Lung (tissue), 12 donors: ENCODE measurements around the gene RIC3. TPM values are rescaled to one million over a fixed set of nuclear protein-coding genes. Genes with fewer than 3 reads are reported as not detected.

ENCODE experiments used
- ATAC-seq: fragments of 200-7000 bp; cut with Tn5 transposase; one replicate; pipeline ENCODE4 v1.9.1; 2020; ENCODE audit warnings: moderate number of reproducible peaks; ENCODE audit not compliant: insufficient read depth, low FRiP score
- DNase-seq, 3 donors: peaks; one replicate each; pipeline ENCODE4 v3.0.0-alpha.2; 2013 to 2017
- H3K27ac ChIP-seq, 2 donors: one replicate each; pipeline ENCODE4 v1.5.1; 2013; ENCODE audit warnings: mild to moderate bottlenecking in 2 of 2, moderate library complexity in 2 of 2, control low read depth in 1 of 2, inconsistent platforms in 1 of 2, low read depth in 1 of 2, low read length in 1 of 2
- H3K27me3 ChIP-seq, 3 donors: one replicate each; pipeline ENCODE4 v1.5.1; 2013; ENCODE audit warnings: low read length in 2 of 3; ENCODE audit not compliant: control insufficient read depth in 3 of 3, insufficient read depth in 3 of 3
- H3K36me3 ChIP-seq, 4 donors: one replicate each; pipeline ENCODE4 v1.5.1; 2013; ENCODE audit warnings: low read length in 4 of 4, mild to moderate bottlenecking in 1 of 4, moderate library complexity in 1 of 4; ENCODE audit not compliant: control insufficient read depth in 4 of 4, insufficient read depth in 4 of 4
- H3K4me1 ChIP-seq, 5 donors: one replicate each; pipeline ENCODE4 v1.5.1; 2013; ENCODE audit warnings: low read length in 5 of 5, mild to moderate bottlenecking in 2 of 5, moderate library complexity in 1 of 5; ENCODE audit not compliant: control insufficient read depth in 5 of 5, insufficient read depth in 5 of 5
- H3K4me3 ChIP-seq: one replicate; pipeline ENCODE4 v1.5.1; 2013; ENCODE audit warnings: mild to moderate bottlenecking, control low read depth, moderate library complexity
- H3K9ac ChIP-seq, 2 donors: one replicate each; pipeline ENCODE4 v1.5.1; 2013; ENCODE audit warnings: low read length in 2 of 2, control low read depth in 1 of 2; ENCODE audit not compliant: insufficient read depth in 1 of 2
- H3K9me3 ChIP-seq, 4 donors: one replicate each; pipeline ENCODE4 v1.5.1; 2013; ENCODE audit warnings: low read length in 3 of 4, mild to moderate bottlenecking in 1 of 4, moderate library complexity in 1 of 4; ENCODE audit not compliant: control insufficient read depth in 4 of 4, insufficient read depth in 3 of 4
- CTCF ChIP-seq: IDR thresholded peaks from 2 replicates; pipeline ENCODE4 v1.5.1; 2012; ENCODE audit warnings: mild to moderate bottlenecking; ENCODE audit errors: control extremely low read depth, extremely low read depth
- WGBS, 2 donors: extraction: QIAGEN DNeasy Blood & Tissue Kit; methylation state at CpG; one replicate each; pipeline ENCODE4 v1.1.7; 2013; 5-methylcytosine and 5-hydroxymethylcytosine counted together
- polyA plus RNA-seq, 2 donors: library from polyadenylated mRNA; stranded (reverse); fragments of 200-250 nt; gene quantifications; one replicate each; pipeline ENCODE4 v1.2.1, GENCODE V29; 2013
- total RNA-seq, 2 donors: library from RNA; depleted of rRNA in 1 of 2; stranded (reverse); fragments of >200 nt in 1 of 2; gene quantifications; one replicate each; pipeline ENCODE4 v1.2.1, GENCODE V29; 2014 to 2021
- donor health status: control.
- donor health status: control.
- donor health status: Bipolar disorder and iron deficiency.
- donor health status: healthy.
- donor health status: DM: yes; HTN: yes; CAD: no.

RIC3 gene
- total and polyA plus RNA-seq, 4 donors = 2.0 to 10.2 (median 9.7) TPM

GRCh38 chr11:8095806-8096522 lies 72.9 kb downstream of the RIC3 start:
- peaks cover 0 to 50% (median 24%) of the 10 kb centered on the region in 4 donors for H3K36me3 ChIP-seq

GRCh38 chr11:8095371-8095770 lies 73.5 kb downstream of the RIC3 start:
- H3K27ac ChIP-seq = no peak overlapping the region
- H3K9me3 ChIP-seq = peaks cover 0 to 2% (median 0%) of the 10 kb centered on the region in 4 donors
- no peak overlapping the region for H3K9ac ChIP-seq
- DNase-seq (no peak), ATAC-seq (no peak)
- 49 to 67% methylated on average over 12 of the region's 12 CpGs for WGBS, 2 donors
- H3K4me1 ChIP-seq = peaks cover 0 to 6% (median 0%) of the 10 kb centered on the region in 5 donors
- TF ChIP-seq CTCF = no peak
- H3K36me3 ChIP-seq = peaks cover 0 to 47% (median 21%) of the 10 kb centered on the region in 4 donors
- H3K4me3 ChIP-seq = no peak overlapping the region
- H3K27me3 ChIP-seq = no peaks in the 10 kb centered on the region

More at GRCh38 chr11:8095806-8096522, 72.9 kb downstream of the RIC3 start:
- Histone ChIP-seq H3K9me3 (peaks cover 0 to 2% (median 0%) of the 10 kb centered on the region in 4 donors), H3K27ac (no peak overlapping the region), H3K9ac (no peak overlapping the region), H3K4me1 (peaks cover 0 to 6% (median 0%) of the 10 kb centered on the region in 5 donors), H3K27me3 (no peaks in the 10 kb centered on the region), H3K4me3 (no peak overlapping the region)
- no peak for TF ChIP-seq CTCF
- ATAC-seq (no peak), DNase-seq (peak in 2 of 3 donors; percentile 41 to 50)
- 71 to 78% methylated on average over 5 of the region's 5 CpGs for WGBS, 2 donors

GRCh38 chr11:8094656-8095055 lies 74.2 kb downstream of the RIC3 start:
- Histone ChIP-seq H3K9me3 (peaks cover 0 to 2% (median 0%) of the 10 kb centered on the region in 4 donors), H3K4me1 (peaks cover 0 to 6% (median 0%) of the 10 kb centered on the region in 5 donors), H3K36me3 (peaks cover 0 to 39% (median 18%) of the 10 kb centered on the region in 4 donors), H3K9ac (no peak overlapping the region), H3K4me3 (no peak overlapping the region), H3K27ac (no peak overlapping the region), H3K27me3 (no peaks in the 10 kb centered on the region)
- WGBS, 2 donors = 91 to 94% methylated on average over 11 of the region's 11 CpGs
- ATAC-seq (no peak), DNase-seq (no peak)
- no peak for TF ChIP-seq CTCF
